Measurements from ENCODE around the gene TBR1. TPM values are rescaled to one million over a fixed set of nuclear protein-coding genes. Genes with fewer than 3 reads are reported as not detected.

TBR1 gene
- total RNA-seq, 4 donors from 2014 or later = not detected

DNA sequence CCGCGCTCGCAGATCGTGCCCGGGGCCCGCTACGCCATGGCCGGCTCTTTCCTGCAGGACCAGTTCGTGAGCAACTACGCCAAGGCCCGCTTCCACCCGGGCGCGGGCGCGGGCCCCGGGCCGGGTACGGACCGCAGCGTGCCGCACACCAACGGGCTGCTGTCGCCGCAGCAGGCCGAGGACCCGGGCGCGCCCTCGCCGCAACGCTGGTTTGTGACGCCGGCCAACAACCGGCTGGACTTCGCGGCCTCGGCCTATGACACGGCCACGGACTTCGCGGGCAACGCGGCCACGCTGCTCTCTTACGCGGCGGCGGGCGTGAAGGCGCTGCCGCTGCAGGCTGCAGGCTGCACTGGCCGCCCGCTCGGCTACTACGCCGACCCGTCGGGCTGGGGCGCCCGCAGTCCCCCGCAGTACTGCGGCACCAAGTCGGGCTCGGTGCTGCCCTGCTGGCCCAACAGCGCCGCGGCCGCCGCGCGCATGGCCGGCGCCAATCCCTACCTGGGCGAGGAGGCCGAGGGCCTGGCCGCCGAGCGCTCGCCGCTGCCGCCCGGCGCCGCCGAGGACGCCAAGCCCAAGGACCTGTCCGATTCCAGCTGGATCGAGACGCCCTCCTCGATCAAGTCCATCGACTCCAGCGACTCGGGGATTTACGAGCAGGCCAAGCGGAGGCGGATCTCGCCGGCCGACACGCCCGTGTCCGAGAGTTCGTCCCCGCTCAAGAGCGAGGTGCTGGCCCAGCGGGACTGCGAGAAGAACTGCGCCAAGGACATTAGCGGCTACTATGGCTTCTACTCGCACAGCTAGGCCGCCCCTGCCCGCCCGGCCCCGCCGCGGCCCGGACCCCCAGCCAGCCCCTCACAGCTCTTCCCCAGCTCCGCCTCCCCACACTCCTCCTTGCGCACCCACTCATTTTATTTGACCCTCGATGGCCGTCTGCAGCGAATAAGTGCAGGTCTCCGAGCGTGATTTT lies 7.6 kb downstream of the TBR1 start:
- TF ChIP-seq POLR2A (IDR thresholded peaks at IDR 0.05) = no peak
- TF ChIP-seq, protein P1, sequence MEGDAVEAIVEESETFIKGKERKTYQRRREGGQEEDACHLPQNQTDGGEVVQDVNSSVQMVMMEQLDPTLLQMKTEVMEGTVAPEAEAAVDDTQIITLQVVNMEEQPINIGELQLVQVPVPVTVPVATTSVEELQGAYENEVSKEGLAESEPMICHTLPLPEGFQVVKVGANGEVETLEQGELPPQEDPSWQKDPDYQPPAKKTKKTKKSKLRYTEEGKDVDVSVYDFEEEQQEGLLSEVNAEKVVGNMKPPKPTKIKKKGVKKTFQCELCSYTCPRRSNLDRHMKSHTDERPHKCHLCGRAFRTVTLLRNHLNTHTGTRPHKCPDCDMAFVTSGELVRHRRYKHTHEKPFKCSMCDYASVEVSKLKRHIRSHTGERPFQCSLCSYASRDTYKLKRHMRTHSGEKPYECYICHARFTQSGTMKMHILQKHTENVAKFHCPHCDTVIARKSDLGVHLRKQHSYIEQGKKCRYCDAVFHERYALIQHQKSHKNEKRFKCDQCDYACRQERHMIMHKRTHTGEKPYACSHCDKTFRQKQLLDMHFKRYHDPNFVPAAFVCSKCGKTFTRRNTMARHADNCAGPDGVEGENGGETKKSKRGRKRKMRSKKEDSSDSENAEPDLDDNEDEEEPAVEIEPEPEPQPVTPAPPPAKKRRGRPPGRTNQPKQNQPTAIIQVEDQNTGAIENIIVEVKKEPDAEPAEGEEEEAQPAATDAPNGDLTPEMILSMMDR (IDR thresholded peaks at IDR 0.05) = peak in 2 of 6 experiments; percentile 12 to 15
- H3K4me3 ChIP-seq = peak overlapping the region in 3 of 4 donors; percentile 37 to 54 (median 46)

DNA sequence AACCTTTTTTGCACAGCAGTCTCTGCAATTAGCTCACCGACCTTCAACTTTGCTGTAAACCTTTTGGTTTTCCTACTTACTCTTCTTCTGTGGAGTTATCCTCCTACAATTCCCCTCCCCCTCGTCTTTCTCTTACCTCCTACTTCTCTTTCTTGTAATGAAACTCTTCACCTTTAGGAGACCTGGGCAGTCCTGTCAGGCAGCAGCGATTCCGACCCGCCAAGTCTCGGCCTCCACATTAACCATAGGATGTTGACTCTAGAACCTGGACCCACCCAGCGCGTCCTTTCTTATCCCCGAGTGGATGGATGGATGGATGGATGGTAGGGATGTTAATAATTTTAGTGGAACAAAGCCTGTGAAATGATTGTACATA lies 8.3 kb downstream of the TBR1 start:
- H3K9me3 ChIP-seq = no peaks in the 10 kb centered on the region
- no peak for TF ChIP-seq POLR2A (IDR thresholded peaks at IDR 0.05)
- TF ChIP-seq, protein P1 (IDR thresholded peaks at IDR 0.05) = no peak
- DNase-seq = no peak
- peaks cover 0 to 30% (median 11%) of the 10 kb centered on the region in 4 donors for H3K4me1 ChIP-seq
- H3K4me3 ChIP-seq = peak overlapping the region in 2 of 4 donors; percentile 46 to 54
- H3K36me3 ChIP-seq = no peaks in the 10 kb centered on the region
- no peak overlapping the region for H3K27ac ChIP-seq
- peaks cover 0 to 69% of the 10 kb centered on the region in 2 donors for H3K27me3 ChIP-seq

More for the DNA sequence above, 7.6 kb downstream of the TBR1 start:
- peaks cover 0 to 75% of the 10 kb centered on the region in 2 donors for H3K27me3 ChIP-seq
- no peak for DNase-seq
- H3K4me1 ChIP-seq = peaks cover 0 to 35% (median 13%) of the 10 kb centered on the region in 4 donors
- no peaks in the 10 kb centered on the region for H3K36me3 ChIP-seq
- no peaks in the 10 kb centered on the region for H3K9me3 ChIP-seq
- H3K27ac ChIP-seq = no peak overlapping the region

DNA sequence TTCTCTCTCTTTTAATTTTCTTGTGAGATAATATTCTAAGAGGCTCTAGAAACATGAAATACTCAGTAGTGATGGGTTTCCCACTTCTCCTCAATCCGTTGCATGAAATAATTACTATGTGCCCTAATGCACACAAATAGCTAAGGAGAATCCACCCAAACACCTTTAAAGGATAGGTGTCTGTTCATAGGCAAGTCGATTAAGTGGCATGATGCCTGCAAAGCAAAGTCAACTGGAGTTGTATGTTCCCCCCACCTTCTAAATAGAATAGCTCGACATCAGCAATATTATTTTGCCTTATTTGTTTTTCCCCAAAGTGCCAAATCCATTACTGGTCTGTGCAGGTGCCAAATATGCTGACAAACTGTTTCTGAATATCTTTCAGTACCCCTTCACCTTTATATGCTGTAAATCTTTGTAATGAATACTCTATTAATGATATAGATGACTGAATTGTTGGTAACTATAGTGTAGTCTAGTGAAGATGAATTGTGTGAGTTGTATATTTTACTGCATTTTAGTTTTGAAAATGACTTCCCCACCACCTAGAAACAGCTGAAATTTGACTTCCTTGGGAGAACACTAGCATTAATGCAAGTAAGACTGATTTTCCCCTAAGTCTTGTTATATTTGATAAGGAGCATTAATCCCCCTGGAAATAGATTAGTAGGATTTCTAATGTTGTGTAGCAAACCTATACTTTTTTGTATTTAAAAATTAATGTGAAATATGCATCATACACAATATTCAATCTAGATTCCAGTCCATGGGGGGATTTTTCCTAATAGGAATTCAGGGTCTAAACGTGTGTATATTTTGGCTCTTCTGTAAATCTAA lies 9.0 kb downstream of the TBR1 start:
- TF ChIP-seq, protein P1 (IDR thresholded peaks at IDR 0.05) = no peak
- no peak for TF ChIP-seq POLR2A (IDR thresholded peaks at IDR 0.05)
- Histone ChIP-seq H3K9me3 (no peaks in the 10 kb centered on the region), H3K4me1 (peaks cover 0 to 30% (median 11%) of the 10 kb centered on the region in 4 donors), H3K27ac (no peak overlapping the region), H3K36me3 (no peaks in the 10 kb centered on the region), H3K4me3 (no peak overlapping the region), H3K27me3 (peaks cover 0 to 63% of the 10 kb centered on the region in 2 donors)
- no peak for DNase-seq

DNA sequence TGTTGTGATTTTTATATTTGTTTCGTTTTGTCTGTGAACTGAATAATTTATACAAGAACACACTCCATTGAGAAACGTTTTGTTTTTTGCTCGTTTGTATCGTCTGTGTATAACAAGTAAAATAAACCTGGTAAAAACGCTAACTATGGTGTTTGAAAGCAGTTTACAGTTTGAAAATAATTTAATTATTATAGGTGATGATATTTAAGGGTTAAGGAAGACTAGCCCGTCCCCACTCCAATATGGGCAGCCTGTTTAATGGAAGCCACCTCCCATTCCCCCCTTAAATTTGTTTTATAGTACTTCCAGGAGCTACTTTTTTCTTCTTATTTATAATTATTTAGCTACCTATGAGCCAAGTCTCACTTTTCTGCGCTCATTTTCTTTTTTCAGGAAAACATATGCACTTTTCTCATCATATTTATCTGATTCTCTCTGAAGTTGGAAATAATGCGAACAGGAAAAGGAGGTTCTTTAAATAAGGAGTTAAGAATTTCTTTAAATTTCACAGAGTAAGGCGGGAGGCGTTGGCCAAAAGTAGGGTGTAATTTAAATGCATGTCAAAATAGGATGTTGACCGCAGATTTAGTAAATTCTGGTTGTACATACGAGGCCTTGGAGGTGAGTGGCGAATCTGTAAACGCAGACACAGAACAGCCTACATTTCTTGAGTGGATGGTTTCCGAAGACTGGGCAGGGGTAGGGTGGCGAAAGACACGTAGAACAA lies 9.8 kb downstream of the TBR1 start:
- no peaks in the 10 kb centered on the region for H3K9me3 ChIP-seq
- peaks cover 0 to 30% (median 11%) of the 10 kb centered on the region in 4 donors for H3K4me1 ChIP-seq
- no peak for DNase-seq
- H3K4me3 ChIP-seq = no peak overlapping the region
- H3K36me3 ChIP-seq = no peaks in the 10 kb centered on the region
- H3K27me3 ChIP-seq = peaks cover 0 to 63% of the 10 kb centered on the region in 2 donors
- no peak overlapping the region for H3K27ac ChIP-seq
- TF ChIP-seq POLR2A (IDR thresholded peaks at IDR 0.05) = no peak
- TF ChIP-seq, protein P1 (IDR thresholded peaks at IDR 0.05) = no peak

DNA sequence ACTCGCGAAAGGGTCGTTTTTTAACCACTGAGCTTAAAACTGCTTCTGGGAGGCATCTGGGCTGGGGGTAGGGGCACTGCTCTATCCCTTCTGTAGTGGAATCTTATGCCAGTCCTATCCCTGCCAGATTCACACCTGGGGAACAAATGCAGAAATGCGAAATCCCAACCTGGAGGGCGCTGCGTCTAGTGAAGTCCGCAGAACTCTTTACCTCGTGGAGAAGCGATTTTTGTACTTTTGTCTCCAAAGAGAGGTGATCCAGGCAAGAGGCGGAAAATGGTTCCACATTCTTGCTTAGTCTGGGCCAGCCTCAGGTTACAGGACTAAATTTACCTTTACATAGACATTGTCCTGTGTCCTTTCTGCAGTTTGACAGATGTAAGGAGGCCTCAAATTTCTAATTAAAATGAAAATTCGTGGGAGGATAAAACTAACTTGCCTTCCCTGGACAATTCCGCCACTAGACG lies 10.4 kb downstream of the TBR1 start:
- peaks cover 0 to 63% of the 10 kb centered on the region in 2 donors for H3K27me3 ChIP-seq
- no peak for TF ChIP-seq POLR2A (IDR thresholded peaks at IDR 0.05)
- TF ChIP-seq, protein P1 (IDR thresholded peaks at IDR 0.05) = peak in 3 of 6 experiments; percentile 24 to 33 (median 32)
- no peaks in the 10 kb centered on the region for H3K9me3 ChIP-seq
- peak overlapping the region in 1 of 4 donors; percentile 40 for H3K4me3 ChIP-seq
- H3K4me1 ChIP-seq = peaks cover 0 to 30% (median 11%) of the 10 kb centered on the region in 4 donors
- H3K27ac ChIP-seq = no peak overlapping the region
- H3K36me3 ChIP-seq = no peaks in the 10 kb centered on the region
- no peak for DNase-seq

All from Peyer's patch (tissue), 4 donors.